Suprapubic skin (tissue), 4 donors: ENCODE results near the gene GSG1. TPM values are rescaled to one million over a fixed set of nuclear protein-coding genes. Genes with fewer than 3 reads are reported as not detected.

Experiments
- DNase-seq, 2 donors: peaks; one replicate each; pipeline ENCODE4 v3.0.0-alpha.2; 2019; ENCODE audit warnings: low spot score in 2 of 2
- H3K27ac ChIP-seq: fragments of 200-600 bp; sonication (generic); one replicate; pipeline ENCODE4 v1.5.1; 2019
- H3K27me3 ChIP-seq: fragments of 200-600 bp; sonication (generic); one replicate; pipeline ENCODE4 v1.5.1; 2019
- H3K36me3 ChIP-seq: fragments of 200-600 bp; sonication (generic); one replicate; pipeline ENCODE4 v1.5.1; 2019
- H3K4me1 ChIP-seq: fragments of 200-600 bp; sonication (generic); one replicate; pipeline ENCODE4 v1.5.1; 2019
- H3K4me3 ChIP-seq: fragments of 200-600 bp; sonication (generic); one replicate; pipeline ENCODE4 v1.5.1; 2019; ENCODE audit warnings: mild to moderate bottlenecking
- H3K9me3 ChIP-seq: fragments of 200-600 bp; sonication (generic); one replicate; pipeline ENCODE4 v1.5.1; 2019
- CTCF ChIP-seq, 2 donors: fragments of 200-600 bp in 1 of 2; fragments of 450-650 bp in 1 of 2; sonication (generic) in 1 of 2; IDR thresholded peaks; one replicate each; pipeline ENCODE4 v1.5.1; 2016 to 2019; ENCODE audit warnings: antibody characterized with exemption in 2 of 2, mild to moderate bottlenecking in 1 of 2, moderate library complexity in 1 of 2
- EP300 ChIP-seq: sonication (generic); formaldehyde crosslinking; IDR thresholded peaks from one replicate; pipeline ENCODE4 v1.6.1; 2017; ENCODE audit warnings: antibody characterized with exemption
- POLR2A ChIP-seq, 2 donors: fragments of 450-650 bp; IDR thresholded peaks; one replicate each; pipeline ENCODE4 v1.6.1; 2017; ENCODE audit warnings: antibody characterized with exemption in 2 of 2, mild to moderate bottlenecking in 2 of 2, moderate library complexity in 2 of 2
- POLR2AphosphoS5 ChIP-seq, 3 donors: sonication (generic); formaldehyde crosslinking; IDR thresholded peaks; one replicate each; pipeline ENCODE4 v1.6.1; 2017; ENCODE audit warnings: antibody characterized with exemption in 3 of 3
- WGBS: methylation state at CpG from one replicate; pipeline ENCODE4 v1.1.5; 2018; 5-methylcytosine and 5-hydroxymethylcytosine counted together
- total RNA-seq, 4 donors: library from RNA; depleted of rRNA; stranded (reverse); fragments of >200 nt; gene quantifications; one replicate each; pipeline ENCODE4 v1.1.0, GENCODE V29; 2016

Gene GSG1
- total RNA-seq, 4 donors from 2014 or later = not detected

GRCh38 chr12:13100882-13101769 lies 2.3 kb downstream of the GSG1 start:
- no peak for TF ChIP-seq CTCF (IDR thresholded peaks at IDR 0.05)
- TF ChIP-seq EP300 = peak; percentile 48
- TF ChIP-seq POLR2A (IDR thresholded peaks at IDR 0.05) = peak; percentile 29 to 71
- TF ChIP-seq POLR2AphosphoS5 (IDR thresholded peaks at IDR 0.05) = peak; percentile 45 to 92 (median 83)
- H3K27ac ChIP-seq = peak overlapping the region; percentile 95
- H3K4me1 ChIP-seq = peaks cover 64% of the 10 kb centered on the region
- H3K27me3 ChIP-seq = no peaks in the 10 kb centered on the region
- peak; percentile 97 for DNase-seq
- H3K9me3 ChIP-seq = no peaks in the 10 kb centered on the region
- H3K36me3 ChIP-seq = no peaks in the 10 kb centered on the region
- WGBS = 11% methylated on average over 7 of the region's 79 CpGs
- peak overlapping the region; percentile 58 for H3K4me3 ChIP-seq

- TF ChIP-seq POLR2A (IDR thresholded peaks at IDR 0.05) (no peak), EP300 (no peak), POLR2AphosphoS5 (IDR thresholded peaks at IDR 0.05) (no peak), CTCF (IDR thresholded peaks at IDR 0.05) (no peak)
- Histone ChIP-seq H3K4me1 (peaks cover 64% of the 10 kb centered on the region), H3K27ac (peak overlapping the region; percentile 95), H3K4me3 (peak overlapping the region; percentile 58), H3K36me3 (no peaks in the 10 kb centered on the region), H3K9me3 (no peaks in the 10 kb centered on the region), H3K27me3 (no peaks in the 10 kb centered on the region)
- no peak for DNase-seq
- WGBS = 4% methylated on average over 6 of the region's 6 CpGs
Observed at GRCh38 chr12:13100605-13100881, 2.9 kb downstream of the GSG1 start.

DNA sequence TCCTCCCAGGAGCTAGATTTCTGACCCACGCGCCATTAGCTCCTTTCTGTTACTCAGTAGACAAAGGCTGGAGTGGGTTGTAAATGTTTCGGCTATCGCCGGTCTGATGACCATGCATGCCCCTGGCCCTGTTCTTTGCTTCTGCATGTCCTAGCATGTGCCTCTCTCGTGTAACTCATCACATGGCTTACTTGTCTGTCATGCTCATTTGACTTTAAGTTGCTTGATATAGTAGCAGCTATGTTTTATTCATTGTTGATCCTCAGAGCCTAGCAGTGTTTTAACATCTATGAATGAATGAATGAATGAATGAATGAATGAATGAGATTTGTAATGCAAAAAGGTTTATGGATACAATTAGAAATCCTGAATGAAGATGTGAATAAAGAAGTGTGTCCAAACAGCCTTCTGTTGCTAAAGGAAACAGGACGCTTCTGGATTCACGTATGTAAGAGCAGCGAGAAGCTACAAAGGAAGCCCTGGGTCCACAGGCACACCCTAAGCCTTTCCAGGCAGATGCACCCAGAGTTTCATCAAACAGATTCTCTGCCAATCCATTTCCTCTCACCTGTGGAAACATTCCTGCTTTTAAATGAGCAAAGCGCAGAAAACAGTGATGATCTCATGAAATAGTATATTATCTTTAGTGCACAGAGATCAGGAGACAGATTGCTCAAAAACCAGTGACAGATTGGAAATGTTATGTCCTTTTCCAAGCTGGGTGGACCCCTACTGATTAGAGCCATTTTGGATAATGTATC lies 3.4 kb downstream of the GSG1 start:
- Histone ChIP-seq H3K4me1 (peaks cover 64% of the 10 kb centered on the region), H3K9me3 (no peaks in the 10 kb centered on the region), H3K36me3 (no peaks in the 10 kb centered on the region), H3K27ac (peak overlapping the region; percentile 95), H3K27me3 (no peaks in the 10 kb centered on the region), H3K4me3 (peak overlapping the region; percentile 58)
- WGBS = 49% methylated on average over 10 of the region's 10 CpGs
- DNase-seq = no peak
- no peak for TF ChIP-seq EP300
- TF ChIP-seq POLR2A (IDR thresholded peaks at IDR 0.05) = no peak
- no peak for TF ChIP-seq POLR2AphosphoS5 (IDR thresholded peaks at IDR 0.05)
- TF ChIP-seq CTCF (IDR thresholded peaks at IDR 0.05) = no peak

GRCh38 chr12:13099066-13099843 lies 4.2 kb downstream of the GSG1 start:
- H3K27ac ChIP-seq = peak overlapping the region; percentile 95
- TF ChIP-seq POLR2AphosphoS5 (IDR thresholded peaks at IDR 0.05) = peak in 1 of 3 donors; percentile 30
- TF ChIP-seq CTCF (IDR thresholded peaks at IDR 0.05) = no peak
- peaks cover 64% of the 10 kb centered on the region for H3K4me1 ChIP-seq
- no peak for DNase-seq
- WGBS = 24% methylated on average over 8 of the region's 8 CpGs
- H3K4me3 ChIP-seq = no peak overlapping the region
- no peaks in the 10 kb centered on the region for H3K9me3 ChIP-seq
- H3K36me3 ChIP-seq = no peaks in the 10 kb centered on the region
- H3K27me3 ChIP-seq = no peaks in the 10 kb centered on the region
